CD4-positive, alpha-beta T cell (primary cell): ENCODE data around the gene LSM10. TPM values are rescaled to one million over a fixed set of nuclear protein-coding genes. Genes with fewer than 3 reads are reported as not detected.

Experiments
- ATAC-seq: fragments of 200-7000 bp; cut with Tn5 transposase; one replicate; pipeline ENCODE4 v1.10.0; 2022; ENCODE audit warnings: mild to moderate bottlenecking; ENCODE audit not compliant: poor library complexity
- CTCF ChIA-PET: fragments of 350-600 bp; sonication (Branson Sonifier 250); formaldehyde crosslinking; loops from one replicate; lab custom pipeline; 2021; ENCODE audit warnings: antibody characterized with exemption, inconsistent platforms; lab: Charles Lee
- POLR2A ChIA-PET: fragments of 350-600 bp; sonication (Branson Sonifier 250); formaldehyde crosslinking; loops from one replicate; lab custom pipeline; 2021; ENCODE audit warnings: antibody characterized with exemption, inconsistent platforms; lab: Charles Lee
- DNase-seq, 14 experiments: peaks; one replicate each; pipeline ENCODE4 v3.0.0-alpha.2; 2013 to 2020; ENCODE audit warnings: mixed read lengths in 2 of 14
- H3K27ac ChIP-seq, 2 donors: one replicate each; pipeline versions ENCODE4 v1.5.1 to v1.7.0; 2013; ENCODE audit warnings: low read length in 2 of 2, low read depth in 1 of 2, mild to moderate bottlenecking in 1 of 2
- H3K27me3 ChIP-seq, 2 experiments: 1 replicate in 1 of 2; 2 replicates in 1 of 2; pipeline versions ENCODE4 v1.6.1 to v1.7.0; 2013; ENCODE audit warnings: low read length in 2 of 2, control low read depth in 1 of 2, mild to moderate bottlenecking in 1 of 2, moderate library complexity in 1 of 2; ENCODE audit not compliant: insufficient read depth in 2 of 2, control insufficient read depth in 1 of 2
- H3K36me3 ChIP-seq: one replicate; pipeline ENCODE4 v1.6.1; 2013; ENCODE audit warnings: low read length, control low read depth; ENCODE audit not compliant: insufficient read depth
- H3K4me1 ChIP-seq: one replicate; pipeline ENCODE4 v1.6.1; 2013; ENCODE audit warnings: low read length, control low read depth; ENCODE audit not compliant: insufficient read depth
- H3K4me3 ChIP-seq: one replicate; pipeline ENCODE4 v1.5.1; 2013; ENCODE audit warnings: mild to moderate bottlenecking, low read length, moderate library complexity
- H3K9me3 ChIP-seq, 2 experiments: 1 replicate in 1 of 2; 2 replicates in 1 of 2; pipeline versions ENCODE4 v1.6.1 to v1.7.0; 2013; ENCODE audit warnings: low read length in 2 of 2, mild to moderate bottlenecking in 2 of 2, control low read depth in 1 of 2, moderate library complexity in 1 of 2; ENCODE audit not compliant: control insufficient read depth in 1 of 2, insufficient read depth in 1 of 2
- H3K27ac Mint-ChIP-seq: one replicate; pipeline ENCODE4 v1.8.0; 2020; ENCODE audit warnings: mixed read lengths
- H3K27me3 Mint-ChIP-seq: one replicate; pipeline ENCODE4 v1.8.0; 2021; ENCODE audit warnings: mixed read lengths
- H3K36me3 Mint-ChIP-seq: one replicate; pipeline ENCODE4 v1.8.0; 2021; ENCODE audit warnings: low read depth, mixed read lengths
- H3K4me1 Mint-ChIP-seq: one replicate; pipeline ENCODE4 v1.8.0; 2021; ENCODE audit warnings: low read depth, mixed read lengths
- H3K4me3 Mint-ChIP-seq: one replicate; pipeline ENCODE4 v1.8.0; 2020; ENCODE audit warnings: mild to moderate bottlenecking, mixed read lengths
- H3K9me3 Mint-ChIP-seq: one replicate; pipeline ENCODE4 v1.8.0; 2020; ENCODE audit warnings: mixed read lengths
- CTCF ChIP-seq: fragments of 200-600 bp; IDR thresholded peaks from one replicate; pipeline ENCODE4 v1.8.0; 2022; ENCODE audit warnings: antibody characterized with exemption, mild to moderate bottlenecking
- intact Hi-C, 2 experiments: fragments of 100-400 bp; cut with DNase I in 1 of 2; cut with micrococcal nuclease in 1 of 2; formaldehyde crosslinking; loops; one replicate each; pipeline versions ENCODE4 v1.15.1 to v1.9.0; 2023 to 2025; cut with DNase I, micrococcal nuclease
- total RNA-seq, 174 experiments: library from RNA in 2 of 174; stranded (reverse) in 2 of 174; gene quantifications; one replicate each; pipeline ENCODE4 v1.2.3 and lab custom pipeline; 2021 to 2026

The LSM10 gene
- total RNA-seq, 2 experiments from 2014 or later = 25.6 to 26.0 TPM

DNA sequence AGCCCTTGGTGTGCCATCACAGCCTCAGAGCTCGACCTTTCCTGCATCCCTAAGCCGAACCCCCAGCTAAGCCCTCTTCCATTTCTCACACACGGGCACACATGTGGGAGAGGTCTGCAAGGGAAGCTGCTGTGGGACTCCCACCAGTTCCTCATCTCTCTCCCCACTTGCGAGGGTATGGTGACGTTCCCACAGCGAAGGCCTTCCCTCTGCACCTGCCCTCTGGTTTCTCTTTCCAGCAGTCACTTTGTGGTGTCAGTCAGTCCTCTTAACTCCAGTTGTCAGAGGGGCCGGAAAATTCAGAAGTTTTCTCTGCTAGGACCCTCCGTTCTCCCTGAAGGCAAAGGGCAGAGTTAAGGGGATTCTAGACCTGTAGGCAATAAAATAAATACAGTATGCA is 6.4 kb downstream of the LSM10 start:
- Histone ChIP-seq H3K4me3 (no peak overlapping the region), H3K27me3 (no peaks in the 10 kb centered on the region), H3K9me3 (no peaks in the 10 kb centered on the region), H3K4me1 (peaks cover 29% of the 10 kb centered on the region), H3K27ac (no peak overlapping the region), H3K36me3 (peaks cover 44% of the 10 kb centered on the region)
- Mint-ChIP-seq H3K4me3 (no peak overlapping the region), H3K36me3 (peaks cover 50% of the 10 kb centered on the region), H3K27ac (peak overlapping the region; percentile 3), H3K9me3 (no peaks in the 10 kb centered on the region), H3K4me1 (peaks cover 21% of the 10 kb centered on the region), H3K27me3 (no peaks in the 10 kb centered on the region)
- ChIA-PET CTCF (no interaction called here), POLR2A (no interaction called here)
- intact Hi-C loops = no loop called here
- no peak for TF ChIP-seq CTCF
- DNase-seq (no peak), ATAC-seq (no peak)

- CTCF ChIA-PET = interaction anchor here (0.9 kb wide), 1 partner anchor 48 kb away, joined by 3 read pairs; no protein-coding TSS in a partner anchor
- no peak for TF ChIP-seq CTCF
Measured at GRCh38 chr1:36390411-36390810, 7.3 kb downstream of the LSM10 start.

DNA sequence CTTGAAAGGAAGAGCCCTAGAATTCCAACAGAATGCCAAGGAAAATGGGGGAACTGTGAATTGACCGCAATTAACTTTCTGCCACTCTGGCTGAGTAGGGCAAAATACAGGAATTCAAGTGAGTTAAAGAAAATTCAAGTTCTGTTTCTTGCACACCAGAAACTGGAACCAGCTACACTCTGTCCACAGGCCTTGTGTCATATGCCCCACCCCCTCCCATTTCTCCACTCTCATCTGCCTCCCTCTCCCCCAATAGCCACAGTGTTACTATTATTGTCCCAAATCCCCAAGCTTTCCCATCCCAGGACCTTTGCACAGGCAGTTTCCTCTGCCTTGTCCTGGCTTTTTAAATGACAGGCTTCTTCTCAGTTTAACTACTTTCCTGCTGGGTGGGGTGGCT is 7.7 kb downstream of the LSM10 start:
- ATAC-seq (no peak), DNase-seq (no peak)
- ChIA-PET POLR2A (no interaction called here), CTCF (interaction anchor here (0.9 kb wide), 1 partner anchor 47 kb away, joined by 3 read pairs; no protein-coding TSS in a partner anchor)
- H3K4me1 ChIP-seq = peaks cover 29% of the 10 kb centered on the region
- TF ChIP-seq CTCF = no peak
- peaks cover 57% of the 10 kb centered on the region for H3K36me3 Mint-ChIP-seq
- H3K9me3 Mint-ChIP-seq = no peaks in the 10 kb centered on the region
- no peak overlapping the region for H3K4me3 Mint-ChIP-seq
- H3K9me3 ChIP-seq = no peaks in the 10 kb centered on the region
- no peak overlapping the region for H3K27ac ChIP-seq
- peaks cover 22% of the 10 kb centered on the region for H3K4me1 Mint-ChIP-seq
- no peaks in the 10 kb centered on the region for H3K27me3 Mint-ChIP-seq
- no peak overlapping the region for H3K4me3 ChIP-seq
- H3K27ac Mint-ChIP-seq = peak overlapping the region; percentile 68
- peaks cover 44% of the 10 kb centered on the region for H3K36me3 ChIP-seq
- intact Hi-C loops = loop anchor here (5.0 kb wide), 4 partner anchors 32 to 303 kb away; partner anchors contain the start of genes ADPRS (in 1 of the 2), THRAP3 (in 1 of the 2) and TRAPPC3 (in 1 of the 2)
- no peaks in the 10 kb centered on the region for H3K27me3 ChIP-seq

More at GRCh38 chr1:36390411-36390810, 7.3 kb downstream of the LSM10 start:
- Histone ChIP-seq H3K9me3 (no peaks in the 10 kb centered on the region), H3K27me3 (no peaks in the 10 kb centered on the region), H3K4me3 (no peak overlapping the region), H3K27ac (no peak overlapping the region), H3K4me1 (peaks cover 29% of the 10 kb centered on the region), H3K36me3 (peaks cover 44% of the 10 kb centered on the region)
- no peak for DNase-seq
- intact Hi-C loops = no loop called here
- Mint-ChIP-seq H3K27me3 (no peaks in the 10 kb centered on the region), H3K27ac (no peak overlapping the region), H3K4me3 (no peak overlapping the region), H3K4me1 (peaks cover 22% of the 10 kb centered on the region), H3K9me3 (no peaks in the 10 kb centered on the region), H3K36me3 (peaks cover 55% of the 10 kb centered on the region)
- POLR2A ChIA-PET = no interaction called here
- no peak for ATAC-seq
